ENCODE results near the gene GPRIN1. TPM values are rescaled to one million over a fixed set of nuclear protein-coding genes. Genes with fewer than 3 reads are reported as not detected.

GPRIN1 gene
- polyA plus RNA-seq, 1 of the 3 experiments (the other 2 are of a cell fraction): 6.6 TPM

GRCh38 chr5:176565760-176566288 is 44.1 kb downstream of the GPRIN1 start:
- H3K27ac ChIP-seq (ENCODE audit: low read depth in 2 of 2, low read length in 1 of 2): no peak overlapping the region
- ChIA-PET POLR2A (no interaction called here), CTCF (interaction anchor here (1.5 kb wide), 1 partner anchor 149 kb away, joined by 3 read pairs; the partner anchor contains the start of gene CLTB)
- no peaks in the 10 kb centered on the region for H3K36me3 ChIP-seq (replicated peaks in 1 of 2; ENCODE audit: control insufficient read depth in 1 of 2, insufficient read depth in 2 of 2, low read length in 1 of 2)
- no peak overlapping the region for H2AFZ ChIP-seq (ENCODE audit: low read depth)
- H3K4me1 ChIP-seq (ENCODE audit: control insufficient read depth in 1 of 2, insufficient read depth in 2 of 2, low read depth in 1 of 2, low read length in 1 of 2): no peaks in the 10 kb centered on the region
- TF ChIP-seq MEF2A (IDR thresholded peaks at IDR 0.05; ENCODE audit: borderline replicate concordance, low read depth) (no peak), FOSL2 (IDR thresholded peaks at IDR 0.05; ENCODE audit: borderline replicate concordance, low read depth) (no peak), GABPA (IDR thresholded peaks at IDR 0.05; ENCODE audit: low read depth) (no peak), RCOR1 (IDR thresholded peaks at IDR 0.05; ENCODE audit: low read length) (no peak), GATA2 (CRISPR knock-in tag; IDR thresholded peaks at IDR 0.05) (no peak), ELF1 (IDR thresholded peaks at IDR 0.05) (no peak), MXI1 (IDR thresholded peaks at IDR 0.05; ENCODE audit: low read depth, low read length) (no peak), FOXJ3 (CRISPR knock-in tag; IDR thresholded peaks at IDR 0.05) (no peak), CHD2 (IDR thresholded peaks at IDR 0.05; ENCODE audit: low read length, partially characterized antibody) (no peak), PBX3 (IDR thresholded peaks at IDR 0.05) (no peak), YY1 (IDR thresholded peaks at IDR 0.05; ENCODE audit: low read depth) (no peak), RFX5 (IDR thresholded peaks at IDR 0.05; ENCODE audit: low read length) (no peak), JUND (IDR thresholded peaks at IDR 0.05) (no peak)
- TF ChIP-seq, protein P1, sequence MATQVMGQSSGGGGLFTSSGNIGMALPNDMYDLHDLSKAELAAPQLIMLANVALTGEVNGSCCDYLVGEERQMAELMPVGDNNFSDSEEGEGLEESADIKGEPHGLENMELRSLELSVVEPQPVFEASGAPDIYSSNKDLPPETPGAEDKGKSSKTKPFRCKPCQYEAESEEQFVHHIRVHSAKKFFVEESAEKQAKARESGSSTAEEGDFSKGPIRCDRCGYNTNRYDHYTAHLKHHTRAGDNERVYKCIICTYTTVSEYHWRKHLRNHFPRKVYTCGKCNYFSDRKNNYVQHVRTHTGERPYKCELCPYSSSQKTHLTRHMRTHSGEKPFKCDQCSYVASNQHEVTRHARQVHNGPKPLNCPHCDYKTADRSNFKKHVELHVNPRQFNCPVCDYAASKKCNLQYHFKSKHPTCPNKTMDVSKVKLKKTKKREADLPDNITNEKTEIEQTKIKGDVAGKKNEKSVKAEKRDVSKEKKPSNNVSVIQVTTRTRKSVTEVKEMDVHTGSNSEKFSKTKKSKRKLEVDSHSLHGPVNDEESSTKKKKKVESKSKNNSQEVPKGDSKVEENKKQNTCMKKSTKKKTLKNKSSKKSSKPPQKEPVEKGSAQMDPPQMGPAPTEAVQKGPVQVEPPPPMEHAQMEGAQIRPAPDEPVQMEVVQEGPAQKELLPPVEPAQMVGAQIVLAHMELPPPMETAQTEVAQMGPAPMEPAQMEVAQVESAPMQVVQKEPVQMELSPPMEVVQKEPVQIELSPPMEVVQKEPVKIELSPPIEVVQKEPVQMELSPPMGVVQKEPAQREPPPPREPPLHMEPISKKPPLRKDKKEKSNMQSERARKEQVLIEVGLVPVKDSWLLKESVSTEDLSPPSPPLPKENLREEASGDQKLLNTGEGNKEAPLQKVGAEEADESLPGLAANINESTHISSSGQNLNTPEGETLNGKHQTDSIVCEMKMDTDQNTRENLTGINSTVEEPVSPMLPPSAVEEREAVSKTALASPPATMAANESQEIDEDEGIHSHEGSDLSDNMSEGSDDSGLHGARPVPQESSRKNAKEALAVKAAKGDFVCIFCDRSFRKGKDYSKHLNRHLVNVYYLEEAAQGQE (IDR thresholded peaks at IDR 0.05; ENCODE audit: low read depth, low read length): no peak
- TF ChIP-seq, protein P2, sequence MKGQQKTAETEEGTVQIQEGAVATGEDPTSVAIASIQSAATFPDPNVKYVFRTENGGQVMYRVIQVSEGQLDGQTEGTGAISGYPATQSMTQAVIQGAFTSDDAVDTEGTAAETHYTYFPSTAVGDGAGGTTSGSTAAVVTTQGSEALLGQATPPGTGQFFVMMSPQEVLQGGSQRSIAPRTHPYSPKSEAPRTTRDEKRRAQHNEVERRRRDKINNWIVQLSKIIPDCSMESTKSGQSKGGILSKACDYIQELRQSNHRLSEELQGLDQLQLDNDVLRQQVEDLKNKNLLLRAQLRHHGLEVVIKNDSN (IDR thresholded peaks at IDR 0.05; ENCODE audit: borderline replicate concordance, low read depth): no peak
- TF ChIP-seq, protein P3, sequence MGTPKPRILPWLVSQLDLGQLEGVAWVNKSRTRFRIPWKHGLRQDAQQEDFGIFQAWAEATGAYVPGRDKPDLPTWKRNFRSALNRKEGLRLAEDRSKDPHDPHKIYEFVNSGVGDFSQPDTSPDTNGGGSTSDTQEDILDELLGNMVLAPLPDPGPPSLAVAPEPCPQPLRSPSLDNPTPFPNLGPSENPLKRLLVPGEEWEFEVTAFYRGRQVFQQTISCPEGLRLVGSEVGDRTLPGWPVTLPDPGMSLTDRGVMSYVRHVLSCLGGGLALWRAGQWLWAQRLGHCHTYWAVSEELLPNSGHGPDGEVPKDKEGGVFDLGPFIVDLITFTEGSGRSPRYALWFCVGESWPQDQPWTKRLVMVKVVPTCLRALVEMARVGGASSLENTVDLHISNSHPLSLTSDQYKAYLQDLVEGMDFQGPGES (IDR thresholded peaks at IDR 0.05; ENCODE audit: low read depth, low read length): no peak
- H3K27me3 ChIP-seq (ENCODE audit: insufficient read depth): no peaks in the 10 kb centered on the region; the same call in 1 of the 2 replicates
- H3K9me2 ChIP-seq: no peaks in the 10 kb centered on the region
- H4K20me1 ChIP-seq (ENCODE audit: insufficient read depth): no peaks in the 10 kb centered on the region
- H3K9ac ChIP-seq: no peak overlapping the region
- DNase-seq: no peak
- H3F3A ChIP-seq (replicated peaks; ENCODE audit: insufficient read depth): no peaks in the 10 kb centered on the region
- no peaks in the 10 kb centered on the region for H3K79me2 ChIP-seq (ENCODE audit: insufficient read depth)
- 60% methylated on average over 6 of the region's 6 CpGs for WGBS (ENCODE audit: low lambda C conversion rate)
- no peak overlapping the region for H3K4me2 ChIP-seq
- H3K4me3 ChIP-seq (ENCODE audit: low read depth in 2 of 2, low read length in 1 of 2): no peak overlapping the region
- H3K9me3 ChIP-seq: no peaks in the 10 kb centered on the region
